ENCODE data around the gene CANT1.

GRCh38 chr17:78962345-78962983 lies 47.1 kb downstream of the CANT1 start:
- TF ChIP-seq CTCF (conservative IDR thresholded peaks at IDR 0.05; ENCODE audit: low read depth, low read length) = no peak
- TF ChIP-seq EZH2 (IDR thresholded peaks at IDR 0.05; ENCODE audit: borderline replicate concordance, low read depth, low read length, poor library complexity, severe bottlenecking) = no peak
